ENCODE data around the gene DBNL. TPM values are rescaled to one million over a fixed set of nuclear protein-coding genes. Genes with fewer than 3 reads are reported as not detected.

DBNL gene
- total and polyA plus RNA-seq, 4 donors, result 26.1 to 60.2 (median 41.5) TPM

GRCh38 chr7:44076101-44076895, 31.8 kb downstream of the DBNL start:
- no peaks in the 10 kb centered on the region for H3K9me3 ChIP-seq (ENCODE audit: control insufficient read depth in 4 of 4, low read length in 3 of 4)
- TF ChIP-seq RXRA (IDR thresholded peaks at IDR 0.05), result peak; percentile 69
- TF ChIP-seq YY1 (IDR thresholded peaks at IDR 0.05), result peak; percentile 82
- peak; percentile 26 to 57 for TF ChIP-seq RAD21 (IDR thresholded peaks at IDR 0.05)
- no peak for TF ChIP-seq ZBTB33 (IDR thresholded peaks at IDR 0.05)
- TF ChIP-seq TAF1 (conservative IDR thresholded peaks at IDR 0.05), result no peak
- peak; percentile 91 for TF ChIP-seq HNF4G (IDR thresholded peaks at IDR 0.05)
- TF ChIP-seq GABPA (IDR thresholded peaks at IDR 0.05 in 1 of 2, conservative IDR thresholded peaks at IDR 0.05 in 1 of 2), result peak in 1 of 2 donors; percentile 47
- TF ChIP-seq FOXA2 (IDR thresholded peaks at IDR 0.05), result no peak
- TF ChIP-seq ATF3 (IDR thresholded peaks at IDR 0.05), result no peak
- peak; percentile 15 to 23 for TF ChIP-seq JUND (IDR thresholded peaks at IDR 0.05)
- TF ChIP-seq SP1 (IDR thresholded peaks at IDR 0.05), result peak; percentile 93
- TF ChIP-seq HNF4A (conservative IDR thresholded peaks at IDR 0.05), result peak; percentile 95 to 96
- 75% methylated on average over 20 of the region's 20 CpGs for WGBS
- peak overlapping the region; percentile 45 to 52 for H3K27ac ChIP-seq (ENCODE audit: low read depth in 1 of 2, low read length in 2 of 2)
- H3K4me1 ChIP-seq (ENCODE audit: control insufficient read depth in 4 of 4, insufficient read depth in 4 of 4, low read length in 3 of 4), result peaks cover 25 to 72% (median 52%) of the 10 kb centered on the region in 4 donors
- DNase-seq (ENCODE audit: low spot score), result no peak
- H3K9ac ChIP-seq (ENCODE audit: low read depth in 1 of 2, low read length in 2 of 2), result no peak overlapping the region
- H3K4me3 ChIP-seq (ENCODE audit: low read depth in 1 of 3, low read length in 3 of 3), result no peak overlapping the region
- H3K27me3 ChIP-seq (ENCODE audit: control insufficient read depth in 4 of 4, insufficient read depth in 4 of 4, low read length in 3 of 4), result no peaks in the 10 kb centered on the region
- H3K36me3 ChIP-seq (ENCODE audit: control insufficient read depth in 4 of 4, insufficient read depth in 3 of 4, low read depth in 1 of 4, low read length in 3 of 4), result peaks cover 7 to 39% (median 15%) of the 10 kb centered on the region in 4 donors

- Histone ChIP-seq H3K9me3 (ENCODE audit: control insufficient read depth in 4 of 4, low read length in 3 of 4) (no peaks in the 10 kb centered on the region), H3K4me1 (ENCODE audit: control insufficient read depth in 4 of 4, insufficient read depth in 4 of 4, low read length in 3 of 4) (peaks cover 25 to 74% (median 55%) of the 10 kb centered on the region in 4 donors), H3K36me3 (ENCODE audit: control insufficient read depth in 4 of 4, insufficient read depth in 3 of 4, low read depth in 1 of 4, low read length in 3 of 4) (peaks cover 7 to 39% (median 15%) of the 10 kb centered on the region in 4 donors), H3K27me3 (ENCODE audit: control insufficient read depth in 4 of 4, insufficient read depth in 4 of 4, low read length in 3 of 4) (no peaks in the 10 kb centered on the region), H3K27ac (ENCODE audit: low read depth in 1 of 2, low read length in 2 of 2) (peak overlapping the region in 1 of 2 donors; percentile 14), H3K4me3 (ENCODE audit: low read depth in 1 of 3, low read length in 3 of 3) (no peak overlapping the region), H3K9ac (ENCODE audit: low read depth in 1 of 2, low read length in 2 of 2) (no peak overlapping the region)
- TF ChIP-seq NR2F2 (IDR thresholded peaks at IDR 0.05) (no peak), HNF4A (conservative IDR thresholded peaks at IDR 0.05) (no peak), SP1 (IDR thresholded peaks at IDR 0.05) (no peak), FOXA2 (IDR thresholded peaks at IDR 0.05) (no peak), REST (IDR thresholded peaks at IDR 0.05) (no peak), ATF3 (IDR thresholded peaks at IDR 0.05) (no peak), ZBTB33 (IDR thresholded peaks at IDR 0.05) (no peak), EGR1 (IDR thresholded peaks at IDR 0.05; ENCODE audit: low read depth in 2 of 2) (no peak), FOXA1 (IDR thresholded peaks at IDR 0.05) (no peak), GABPA (IDR thresholded peaks at IDR 0.05 in 1 of 2, conservative IDR thresholded peaks at IDR 0.05 in 1 of 2) (no peak), HNF4G (IDR thresholded peaks at IDR 0.05) (no peak), JUND (IDR thresholded peaks at IDR 0.05) (no peak), TAF1 (conservative IDR thresholded peaks at IDR 0.05) (no peak), YY1 (IDR thresholded peaks at IDR 0.05) (no peak), RAD21 (IDR thresholded peaks at IDR 0.05) (no peak)
- TF ChIP-seq, protein P1, sequence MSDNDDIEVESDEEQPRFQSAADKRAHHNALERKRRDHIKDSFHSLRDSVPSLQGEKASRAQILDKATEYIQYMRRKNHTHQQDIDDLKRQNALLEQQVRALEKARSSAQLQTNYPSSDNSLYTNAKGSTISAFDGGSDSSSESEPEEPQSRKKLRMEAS (IDR thresholded peaks at IDR 0.05), result no peak
- 91% methylated on average over 9 of the region's 9 CpGs for WGBS
- DNase-seq (ENCODE audit: low spot score), result no peak
These were observed 32.6 kb downstream of the DBNL start for GRCh38 chr7:44077061-44077460.

Measured in liver (tissue), 9 donors.